IMR-90 (cell line): ENCODE data around the gene MT3.

Source experiments
- BHLHE40 ChIP-seq: fragments of 150-350 bp; IDR thresholded peaks from 2 replicates; pipeline ENCODE4 v1.6.1; 2016; ENCODE audit warnings: mild to moderate bottlenecking, low read depth, low read length
- FOS ChIP-seq: fragments of 150-350 bp; IDR thresholded peaks from 2 replicates; pipeline ENCODE4 v1.6.1; 2016; ENCODE audit warnings: low read depth, low read length
- MXI1 ChIP-seq: IDR thresholded peaks from 2 replicates; pipeline ENCODE4 v1.6.1; 2012; ENCODE audit warnings: low read depth, mild to moderate bottlenecking, low read length, moderate library complexity, borderline replicate concordance
- POLR2A ChIP-seq: IDR thresholded peaks from 2 replicates; pipeline ENCODE4 v1.6.1; 2012; ENCODE audit warnings: mild to moderate bottlenecking, low read depth, low read length
- RAD21 ChIP-seq: IDR thresholded peaks from 2 replicates; pipeline ENCODE4 v1.6.1; 2012; ENCODE audit warnings: low read length, improper control_type of control experiment
- RCOR1 ChIP-seq: IDR thresholded peaks from 2 replicates; pipeline ENCODE4 v1.6.1; 2012; ENCODE audit warnings: mild to moderate bottlenecking, low read length, improper control_type of control experiment; ENCODE audit not compliant: insufficient replicate concordance
- RFX5 ChIP-seq: IDR thresholded peaks from 2 replicates; pipeline ENCODE4 v1.8.0; 2012; ENCODE audit warnings: low read depth, mild to moderate bottlenecking, low read length, moderate library complexity
- SMC3 ChIP-seq: fragments of 150-350 bp; IDR thresholded peaks from 2 replicates; pipeline ENCODE4 v1.6.1; 2016; ENCODE audit warnings: low read depth, mild to moderate bottlenecking, antibody characterized with exemption, low read length, moderate library complexity
- TF ChIP-seq, protein P1 (sequence below): conservative IDR thresholded peaks from 2 replicates; pipeline ENCODE4 v1.5.1; 2012; ENCODE audit warnings: mild to moderate bottlenecking, low read depth, low read length, improper control_type of control experiment
- TF ChIP-seq, protein P2 (sequence below): fragments of 150-350 bp; IDR thresholded peaks from 2 replicates; pipeline ENCODE4 v1.6.1; 2017; ENCODE audit warnings: mild to moderate bottlenecking, antibody characterized with exemption, low read length, low read depth

DNA sequence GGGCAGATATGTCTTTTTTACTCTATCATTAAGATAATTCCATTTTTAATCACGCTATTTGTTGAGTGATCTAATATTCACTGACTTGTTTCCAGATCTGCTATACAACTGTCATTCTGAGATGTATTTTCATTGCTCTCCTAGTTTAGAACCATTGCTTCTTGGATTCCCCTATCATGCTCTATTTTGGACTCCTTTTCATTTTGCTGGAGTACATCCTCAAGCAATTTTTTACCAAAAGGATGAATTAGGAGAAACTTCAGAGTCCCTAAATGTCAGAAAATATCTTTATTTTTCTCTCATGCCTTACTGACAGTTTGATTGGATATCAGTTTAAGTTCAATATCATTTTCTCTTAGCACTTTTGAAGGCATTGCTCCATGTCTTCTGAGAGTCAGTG is 14.7 kb upstream of the MT3 start:
- TF ChIP-seq RFX5 (no peak), BHLHE40 (no peak), MXI1 (no peak), POLR2A (no peak), SMC3 (no peak), FOS (no peak), RAD21 (no peak), RCOR1 (no peak)
- TF ChIP-seq, protein P1, sequence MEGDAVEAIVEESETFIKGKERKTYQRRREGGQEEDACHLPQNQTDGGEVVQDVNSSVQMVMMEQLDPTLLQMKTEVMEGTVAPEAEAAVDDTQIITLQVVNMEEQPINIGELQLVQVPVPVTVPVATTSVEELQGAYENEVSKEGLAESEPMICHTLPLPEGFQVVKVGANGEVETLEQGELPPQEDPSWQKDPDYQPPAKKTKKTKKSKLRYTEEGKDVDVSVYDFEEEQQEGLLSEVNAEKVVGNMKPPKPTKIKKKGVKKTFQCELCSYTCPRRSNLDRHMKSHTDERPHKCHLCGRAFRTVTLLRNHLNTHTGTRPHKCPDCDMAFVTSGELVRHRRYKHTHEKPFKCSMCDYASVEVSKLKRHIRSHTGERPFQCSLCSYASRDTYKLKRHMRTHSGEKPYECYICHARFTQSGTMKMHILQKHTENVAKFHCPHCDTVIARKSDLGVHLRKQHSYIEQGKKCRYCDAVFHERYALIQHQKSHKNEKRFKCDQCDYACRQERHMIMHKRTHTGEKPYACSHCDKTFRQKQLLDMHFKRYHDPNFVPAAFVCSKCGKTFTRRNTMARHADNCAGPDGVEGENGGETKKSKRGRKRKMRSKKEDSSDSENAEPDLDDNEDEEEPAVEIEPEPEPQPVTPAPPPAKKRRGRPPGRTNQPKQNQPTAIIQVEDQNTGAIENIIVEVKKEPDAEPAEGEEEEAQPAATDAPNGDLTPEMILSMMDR = no peak
- TF ChIP-seq, protein P2, sequence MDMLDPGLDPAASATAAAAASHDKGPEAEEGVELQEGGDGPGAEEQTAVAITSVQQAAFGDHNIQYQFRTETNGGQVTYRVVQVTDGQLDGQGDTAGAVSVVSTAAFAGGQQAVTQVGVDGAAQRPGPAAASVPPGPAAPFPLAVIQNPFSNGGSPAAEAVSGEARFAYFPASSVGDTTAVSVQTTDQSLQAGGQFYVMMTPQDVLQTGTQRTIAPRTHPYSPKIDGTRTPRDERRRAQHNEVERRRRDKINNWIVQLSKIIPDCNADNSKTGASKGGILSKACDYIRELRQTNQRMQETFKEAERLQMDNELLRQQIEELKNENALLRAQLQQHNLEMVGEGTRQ = no peak
